ENCODE measurements around the gene B4GALT5.

Gene B4GALT5

DNA sequence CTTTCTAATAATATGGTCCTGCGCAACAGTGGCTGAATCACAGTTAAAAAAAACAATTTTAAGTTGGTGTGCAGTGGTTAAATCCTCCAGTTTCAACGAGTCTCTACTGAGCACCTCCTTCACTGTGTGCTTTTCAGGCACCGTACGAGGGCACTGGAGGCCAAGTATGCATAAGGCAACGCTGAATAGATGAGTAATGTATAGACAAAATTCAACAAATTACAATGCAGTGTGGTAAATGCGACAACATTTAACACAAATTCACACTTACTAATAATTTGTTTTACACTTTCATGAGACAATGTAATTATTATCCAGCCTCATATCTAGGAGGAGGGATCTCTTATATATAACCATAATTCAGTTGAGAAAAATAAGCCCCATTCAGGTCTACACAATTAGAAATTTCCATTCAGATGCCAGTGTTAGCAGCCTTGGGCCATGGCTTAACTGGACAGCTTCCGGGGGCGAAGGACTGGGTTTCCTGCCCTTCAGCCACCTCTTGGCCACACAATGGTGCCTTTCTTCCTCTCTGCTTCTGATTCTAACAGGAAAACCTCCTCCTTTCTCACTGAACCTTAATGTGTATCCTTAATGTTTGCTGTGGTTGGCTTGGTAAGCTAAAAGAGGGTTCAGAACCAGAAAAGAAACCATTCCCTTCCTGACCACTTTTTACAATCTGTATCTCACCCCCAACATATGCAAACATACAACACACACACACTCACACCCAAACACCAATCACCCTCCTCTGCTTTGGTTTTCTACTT lies 51.9 kb downstream of the B4GALT5 start:
- Histone ChIP-seq H3K27me3 (ENCODE audit: control insufficient read depth, insufficient read depth, low read length) (no peaks in the 10 kb centered on the region), H3K36me3 (ENCODE audit: control insufficient read depth, low read depth, low read length) (no peaks in the 10 kb centered on the region), H3K4me1 (ENCODE audit: control insufficient read depth, low read depth, low read length) (peaks cover 52% of the 10 kb centered on the region), H3K27ac (ENCODE audit: low read length) (no peak overlapping the region), H3K9me3 (ENCODE audit: control insufficient read depth, low read depth, low read length) (no peaks in the 10 kb centered on the region), H3K4me3 (ENCODE audit: low read length) (no peak overlapping the region), H3K9ac (ENCODE audit: low read length) (no peak overlapping the region)

- Histone ChIP-seq H3K36me3 (ENCODE audit: control insufficient read depth, low read depth, low read length) (peaks cover 7% of the 10 kb centered on the region), H3K4me1 (ENCODE audit: control insufficient read depth, low read depth, low read length) (peaks cover 51% of the 10 kb centered on the region), H3K9ac (ENCODE audit: low read length) (no peak overlapping the region), H3K27me3 (ENCODE audit: control insufficient read depth, insufficient read depth, low read length) (no peaks in the 10 kb centered on the region), H3K27ac (ENCODE audit: low read length) (no peak overlapping the region), H3K4me3 (ENCODE audit: low read length) (no peak overlapping the region), H3K9me3 (ENCODE audit: control insufficient read depth, low read depth, low read length) (no peaks in the 10 kb centered on the region)
Observed at GRCh38 chr20:49660912-49661311, 52.8 kb downstream of the B4GALT5 start.

DNA sequence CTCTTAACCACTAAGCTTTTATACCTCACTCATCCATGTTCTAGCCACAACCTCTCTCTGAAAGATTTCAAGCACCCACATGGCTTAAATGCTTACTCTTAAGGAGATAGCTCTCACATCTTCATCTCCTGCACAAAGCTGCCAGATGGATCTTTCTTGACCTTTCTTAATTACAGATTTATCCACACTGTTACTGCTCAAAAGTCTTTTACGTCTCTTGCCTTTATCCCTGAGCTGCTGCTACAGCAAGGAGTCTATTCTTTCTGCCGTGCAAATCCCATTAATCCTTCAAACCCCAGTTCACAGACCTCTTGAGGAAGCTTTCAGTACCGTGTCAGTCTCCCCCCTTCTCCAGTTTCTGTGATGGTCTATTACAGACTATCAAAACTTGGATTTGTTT lies 54.6 kb downstream of the B4GALT5 start:
- Histone ChIP-seq H3K4me1 (ENCODE audit: control insufficient read depth, low read depth, low read length) (peaks cover 42% of the 10 kb centered on the region), H3K36me3 (ENCODE audit: control insufficient read depth, low read depth, low read length) (peaks cover 15% of the 10 kb centered on the region), H3K4me3 (ENCODE audit: low read length) (no peak overlapping the region), H3K27ac (ENCODE audit: low read length) (no peak overlapping the region), H3K9me3 (ENCODE audit: control insufficient read depth, low read depth, low read length) (no peaks in the 10 kb centered on the region), H3K27me3 (ENCODE audit: control insufficient read depth, insufficient read depth, low read length) (no peaks in the 10 kb centered on the region), H3K9ac (ENCODE audit: low read length) (no peak overlapping the region)

- Histone ChIP-seq H3K9ac (ENCODE audit: low read length) (no peak overlapping the region), H3K27me3 (ENCODE audit: control insufficient read depth, insufficient read depth, low read length) (no peaks in the 10 kb centered on the region), H3K27ac (ENCODE audit: low read length) (no peak overlapping the region), H3K4me1 (ENCODE audit: control insufficient read depth, low read depth, low read length) (peaks cover 42% of the 10 kb centered on the region), H3K4me3 (ENCODE audit: low read length) (peak overlapping the region; percentile 4), H3K36me3 (ENCODE audit: control insufficient read depth, low read depth, low read length) (peaks cover 21% of the 10 kb centered on the region), H3K9me3 (ENCODE audit: control insufficient read depth, low read depth, low read length) (no peaks in the 10 kb centered on the region)
Observed at GRCh38 chr20:49658508-49658907, 55.2 kb downstream of the B4GALT5 start.

- H3K9me3 ChIP-seq (ENCODE audit: control insufficient read depth, low read depth, low read length), result no peaks in the 10 kb centered on the region
- peaks cover 33% of the 10 kb centered on the region for H3K36me3 ChIP-seq (ENCODE audit: control insufficient read depth, low read depth, low read length)
- no peaks in the 10 kb centered on the region for H3K27me3 ChIP-seq (ENCODE audit: control insufficient read depth, insufficient read depth, low read length)
- no peak overlapping the region for H3K4me3 ChIP-seq (ENCODE audit: low read length)
- H3K9ac ChIP-seq (ENCODE audit: low read length), result no peak overlapping the region
- H3K27ac ChIP-seq (ENCODE audit: low read length), result no peak overlapping the region
- H3K4me1 ChIP-seq (ENCODE audit: control insufficient read depth, low read depth, low read length), result peaks cover 32% of the 10 kb centered on the region
Observed at GRCh38 chr20:49657118-49657901, 56.4 kb downstream of the B4GALT5 start.

DNA sequence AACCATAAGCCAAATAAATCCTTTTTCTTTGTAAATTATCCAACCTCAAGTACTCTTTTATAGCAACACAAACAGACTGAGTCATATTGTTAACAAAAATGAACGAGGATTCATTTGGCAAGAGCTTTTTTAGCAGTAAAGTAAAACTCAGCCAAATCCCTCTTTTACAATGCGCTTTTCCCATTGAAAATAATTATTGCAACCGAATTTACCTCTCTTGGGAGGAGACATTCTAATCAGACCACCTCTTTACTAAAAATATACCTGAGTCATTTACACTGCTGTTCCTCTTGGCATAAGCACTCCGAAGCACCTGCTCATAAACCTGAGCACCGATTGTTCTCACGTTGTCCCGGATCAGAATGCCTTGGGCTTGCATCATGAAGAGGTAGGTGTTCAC lies 57.4 kb downstream of the B4GALT5 start:
- Histone ChIP-seq H3K9ac (ENCODE audit: low read length) (no peak overlapping the region), H3K27ac (ENCODE audit: low read length) (no peak overlapping the region), H3K36me3 (ENCODE audit: control insufficient read depth, low read depth, low read length) (peaks cover 34% of the 10 kb centered on the region), H3K4me3 (ENCODE audit: low read length) (no peak overlapping the region), H3K27me3 (ENCODE audit: control insufficient read depth, insufficient read depth, low read length) (no peaks in the 10 kb centered on the region), H3K9me3 (ENCODE audit: control insufficient read depth, low read depth, low read length) (no peaks in the 10 kb centered on the region), H3K4me1 (ENCODE audit: control insufficient read depth, low read depth, low read length) (peaks cover 25% of the 10 kb centered on the region)

DNA sequence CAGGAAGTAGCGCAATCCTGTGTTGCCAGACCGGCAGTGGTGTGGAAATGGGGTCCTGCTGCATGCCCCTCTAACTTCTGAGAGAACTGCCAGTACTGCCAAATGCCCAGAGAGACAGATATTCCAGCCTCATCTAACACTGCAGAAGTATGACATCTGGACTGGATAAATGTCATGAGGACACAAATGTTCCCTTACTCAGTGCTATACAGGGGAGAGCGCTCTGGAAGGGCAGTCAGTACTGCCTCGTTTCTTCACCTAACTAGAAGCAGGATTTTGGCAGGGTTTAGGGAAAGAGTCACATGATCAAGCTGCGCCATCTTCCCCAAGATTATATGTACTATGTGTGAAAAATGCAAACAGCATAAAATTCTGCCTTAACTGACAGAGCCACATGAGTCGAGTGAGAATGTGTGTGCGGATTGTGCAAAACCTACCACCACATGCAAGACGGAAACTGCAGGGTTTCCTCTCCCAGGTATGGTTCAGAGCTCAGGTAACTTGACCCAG lies 59.7 kb downstream of the B4GALT5 start:
- no peak overlapping the region for H3K4me3 ChIP-seq (ENCODE audit: low read length)
- H3K9ac ChIP-seq (ENCODE audit: low read length), result no peak overlapping the region
- H3K9me3 ChIP-seq (ENCODE audit: control insufficient read depth, low read depth, low read length), result no peaks in the 10 kb centered on the region
- peaks cover 18% of the 10 kb centered on the region for H3K4me1 ChIP-seq (ENCODE audit: control insufficient read depth, low read depth, low read length)
- H3K36me3 ChIP-seq (ENCODE audit: control insufficient read depth, low read depth, low read length), result peaks cover 43% of the 10 kb centered on the region
- H3K27ac ChIP-seq (ENCODE audit: low read length), result no peak overlapping the region
- no peaks in the 10 kb centered on the region for H3K27me3 ChIP-seq (ENCODE audit: control insufficient read depth, insufficient read depth, low read length)

- no peak overlapping the region for H3K9ac ChIP-seq (ENCODE audit: low read length)
- H3K36me3 ChIP-seq (ENCODE audit: control insufficient read depth, low read depth, low read length), result peaks cover 68% of the 10 kb centered on the region
- H3K9me3 ChIP-seq (ENCODE audit: control insufficient read depth, low read depth, low read length), result no peaks in the 10 kb centered on the region
- no peaks in the 10 kb centered on the region for H3K27me3 ChIP-seq (ENCODE audit: control insufficient read depth, insufficient read depth, low read length)
- no peak overlapping the region for H3K4me3 ChIP-seq (ENCODE audit: low read length)
- no peak overlapping the region for H3K27ac ChIP-seq (ENCODE audit: low read length)
- no peaks in the 10 kb centered on the region for H3K4me1 ChIP-seq (ENCODE audit: control insufficient read depth, low read depth, low read length)
Observed at GRCh38 chr20:49649672-49650071, 64.0 kb downstream of the B4GALT5 start.

- no peak overlapping the region for H3K9ac ChIP-seq (ENCODE audit: low read length)
- no peak overlapping the region for H3K27ac ChIP-seq (ENCODE audit: low read length)
- no peaks in the 10 kb centered on the region for H3K27me3 ChIP-seq (ENCODE audit: control insufficient read depth, insufficient read depth, low read length)
- no peaks in the 10 kb centered on the region for H3K4me1 ChIP-seq (ENCODE audit: control insufficient read depth, low read depth, low read length)
- H3K9me3 ChIP-seq (ENCODE audit: control insufficient read depth, low read depth, low read length), result no peaks in the 10 kb centered on the region
- no peak overlapping the region for H3K4me3 ChIP-seq (ENCODE audit: low read length)
- H3K36me3 ChIP-seq (ENCODE audit: control insufficient read depth, low read depth, low read length), result peaks cover 65% of the 10 kb centered on the region
Observed at GRCh38 chr20:49647550-49647949, 66.1 kb downstream of the B4GALT5 start.

DNA sequence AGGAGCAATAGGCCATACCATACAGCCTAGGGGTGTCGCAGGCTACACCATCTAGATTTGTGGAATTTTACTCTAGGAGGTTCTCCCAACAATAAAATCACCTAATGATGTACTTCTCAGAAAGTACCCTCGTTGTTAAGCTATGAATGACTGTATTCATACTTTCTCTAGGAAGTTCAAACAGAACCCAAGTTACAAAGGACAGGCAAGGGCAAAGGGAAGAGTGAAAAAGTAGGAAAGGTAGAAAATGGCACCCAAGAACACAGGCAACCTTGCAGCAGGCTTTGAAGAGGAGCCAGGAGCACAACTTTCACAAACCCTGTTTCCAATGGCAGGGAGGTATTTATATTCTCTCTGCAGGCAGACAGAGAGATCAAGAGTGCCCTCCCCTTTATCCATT lies 67.2 kb downstream of the B4GALT5 start:
- Histone ChIP-seq H3K27me3 (ENCODE audit: control insufficient read depth, insufficient read depth, low read length) (no peaks in the 10 kb centered on the region), H3K9ac (ENCODE audit: low read length) (no peak overlapping the region), H3K9me3 (ENCODE audit: control insufficient read depth, low read depth, low read length) (no peaks in the 10 kb centered on the region), H3K4me1 (ENCODE audit: control insufficient read depth, low read depth, low read length) (no peaks in the 10 kb centered on the region), H3K36me3 (ENCODE audit: control insufficient read depth, low read depth, low read length) (peaks cover 72% of the 10 kb centered on the region), H3K27ac (ENCODE audit: low read length) (no peak overlapping the region), H3K4me3 (ENCODE audit: low read length) (no peak overlapping the region)

- Histone ChIP-seq H3K4me1 (ENCODE audit: control insufficient read depth, low read depth, low read length) (no peaks in the 10 kb centered on the region), H3K4me3 (ENCODE audit: low read length) (no peak overlapping the region), H3K27me3 (ENCODE audit: control insufficient read depth, insufficient read depth, low read length) (no peaks in the 10 kb centered on the region), H3K27ac (ENCODE audit: low read length) (no peak overlapping the region), H3K9ac (ENCODE audit: low read length) (no peak overlapping the region), H3K36me3 (ENCODE audit: control insufficient read depth, low read depth, low read length) (peaks cover 76% of the 10 kb centered on the region), H3K9me3 (ENCODE audit: control insufficient read depth, low read depth, low read length) (no peaks in the 10 kb centered on the region)
Observed at GRCh38 chr20:49646126-49646525, 67.6 kb downstream of the B4GALT5 start.

All from iPS-18a (cell line).